Measurements from ENCODE around the gene SPG11. TPM values are rescaled to one million over a fixed set of nuclear protein-coding genes. Genes with fewer than 3 reads are reported as not detected.

The SPG11 gene
- total and polyA plus RNA-seq, 2 of the 13 experiments (the other 11 are each of a cell fraction or from before 2014, with no cell fraction given), result 31.5 to 40.7 TPM

DNA sequence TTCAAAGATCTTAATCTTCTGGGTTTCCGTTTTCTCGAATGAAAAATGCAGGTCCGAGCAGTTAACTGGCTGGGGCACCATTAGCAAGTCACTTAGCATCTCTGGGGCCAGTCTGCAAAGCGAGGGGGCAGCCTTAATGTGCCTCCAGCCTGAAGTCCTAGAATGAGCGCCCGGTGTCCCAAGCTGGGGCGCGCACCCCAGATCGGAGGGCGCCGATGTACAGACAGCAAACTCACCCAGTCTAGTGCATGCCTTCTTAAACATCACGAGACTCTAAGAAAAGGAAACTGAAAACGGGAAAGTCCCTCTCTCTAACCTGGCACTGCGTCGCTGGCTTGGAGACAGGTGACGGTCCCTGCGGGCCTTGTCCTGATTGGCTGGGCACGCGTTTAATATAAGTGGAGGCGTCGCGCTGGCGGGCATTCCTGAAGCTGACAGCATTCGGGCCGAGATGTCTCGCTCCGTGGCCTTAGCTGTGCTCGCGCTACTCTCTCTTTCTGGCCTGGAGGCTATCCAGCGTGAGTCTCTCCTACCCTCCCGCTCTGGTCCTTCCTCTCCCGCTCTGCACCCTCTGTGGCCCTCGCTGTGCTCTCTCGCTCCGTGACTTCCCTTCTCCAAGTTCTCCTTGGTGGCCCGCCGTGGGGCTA, 47.8 kb upstream of the SPG11 start, which contains the start of the genes B2M and PATL2 (continued):
- TF ChIP-seq SMAD1 (CRISPR knock-in tag; IDR thresholded peaks at IDR 0.05; ENCODE audit: borderline replicate concordance, low read depth) (0 out of 2 replicates have a peak, but pooled peaks have one; percentile 35), SP2 (CRISPR knock-in tag; IDR thresholded peaks at IDR 0.05) (0 out of 2 replicates have a peak, but pooled peaks have one; percentile 27), RXRB (CRISPR knock-in tag; IDR thresholded peaks at IDR 0.05; ENCODE audit: borderline replicate concordance) (peak; percentile 17; the same call in 1 of the 2 replicates), ZNF138 (CRISPR knock-in tag; IDR thresholded peaks at IDR 0.05; ENCODE audit: low read depth) (0 out of 2 replicates have a peak, but pooled peaks have one; percentile 61), ZNF788 (CRISPR knock-in tag; IDR thresholded peaks at IDR 0.05; ENCODE audit: borderline replicate concordance) (peak; percentile 88; the same call in 1 of the 2 replicates), ZNF878 (CRISPR knock-in tag; IDR thresholded peaks at IDR 0.05) (peak; percentile 66; the same call in 1 of the 2 replicates), HNF4G (IDR thresholded peaks at IDR 0.05; ENCODE audit: borderline replicate concordance, low read depth, low read length) (0 out of 2 replicates have a peak, but pooled peaks have one; percentile 18), HNF4G (CRISPR knock-in tag; IDR thresholded peaks at IDR 0.05; ENCODE audit: borderline replicate concordance, low read depth) (0 out of 2 replicates have a peak, but pooled peaks have one; percentile 14), SALL1 (CRISPR knock-in tag; IDR thresholded peaks at IDR 0.05) (peak; percentile 67), HDAC2 (CRISPR knock-in tag; IDR thresholded peaks at IDR 0.05) (no peak; the same call in 1 of the 2 replicates), CHD2 (IDR thresholded peaks at IDR 0.05; ENCODE audit: low read depth, low read length) (peak; percentile 83), STAG1 (CRISPR knock-in tag; IDR thresholded peaks at IDR 0.05) (peak; percentile 27; the same call in 1 of the 2 replicates), ZNF350 (CRISPR knock-in tag; IDR thresholded peaks at IDR 0.05; ENCODE audit: borderline replicate concordance, low read depth) (peak; percentile 51; the same call in 1 of the 2 replicates)
- TF ChIP-seq, protein P1, sequence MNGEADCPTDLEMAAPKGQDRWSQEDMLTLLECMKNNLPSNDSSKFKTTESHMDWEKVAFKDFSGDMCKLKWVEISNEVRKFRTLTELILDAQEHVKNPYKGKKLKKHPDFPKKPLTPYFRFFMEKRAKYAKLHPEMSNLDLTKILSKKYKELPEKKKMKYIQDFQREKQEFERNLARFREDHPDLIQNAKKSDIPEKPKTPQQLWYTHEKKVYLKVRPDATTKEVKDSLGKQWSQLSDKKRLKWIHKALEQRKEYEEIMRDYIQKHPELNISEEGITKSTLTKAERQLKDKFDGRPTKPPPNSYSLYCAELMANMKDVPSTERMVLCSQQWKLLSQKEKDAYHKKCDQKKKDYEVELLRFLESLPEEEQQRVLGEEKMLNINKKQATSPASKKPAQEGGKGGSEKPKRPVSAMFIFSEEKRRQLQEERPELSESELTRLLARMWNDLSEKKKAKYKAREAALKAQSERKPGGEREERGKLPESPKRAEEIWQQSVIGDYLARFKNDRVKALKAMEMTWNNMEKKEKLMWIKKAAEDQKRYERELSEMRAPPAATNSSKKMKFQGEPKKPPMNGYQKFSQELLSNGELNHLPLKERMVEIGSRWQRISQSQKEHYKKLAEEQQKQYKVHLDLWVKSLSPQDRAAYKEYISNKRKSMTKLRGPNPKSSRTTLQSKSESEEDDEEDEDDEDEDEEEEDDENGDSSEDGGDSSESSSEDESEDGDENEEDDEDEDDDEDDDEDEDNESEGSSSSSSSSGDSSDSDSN (CRISPR knock-in tag; IDR thresholded peaks at IDR 0.05), result peak; percentile 73
- TF ChIP-seq, protein P2, sequence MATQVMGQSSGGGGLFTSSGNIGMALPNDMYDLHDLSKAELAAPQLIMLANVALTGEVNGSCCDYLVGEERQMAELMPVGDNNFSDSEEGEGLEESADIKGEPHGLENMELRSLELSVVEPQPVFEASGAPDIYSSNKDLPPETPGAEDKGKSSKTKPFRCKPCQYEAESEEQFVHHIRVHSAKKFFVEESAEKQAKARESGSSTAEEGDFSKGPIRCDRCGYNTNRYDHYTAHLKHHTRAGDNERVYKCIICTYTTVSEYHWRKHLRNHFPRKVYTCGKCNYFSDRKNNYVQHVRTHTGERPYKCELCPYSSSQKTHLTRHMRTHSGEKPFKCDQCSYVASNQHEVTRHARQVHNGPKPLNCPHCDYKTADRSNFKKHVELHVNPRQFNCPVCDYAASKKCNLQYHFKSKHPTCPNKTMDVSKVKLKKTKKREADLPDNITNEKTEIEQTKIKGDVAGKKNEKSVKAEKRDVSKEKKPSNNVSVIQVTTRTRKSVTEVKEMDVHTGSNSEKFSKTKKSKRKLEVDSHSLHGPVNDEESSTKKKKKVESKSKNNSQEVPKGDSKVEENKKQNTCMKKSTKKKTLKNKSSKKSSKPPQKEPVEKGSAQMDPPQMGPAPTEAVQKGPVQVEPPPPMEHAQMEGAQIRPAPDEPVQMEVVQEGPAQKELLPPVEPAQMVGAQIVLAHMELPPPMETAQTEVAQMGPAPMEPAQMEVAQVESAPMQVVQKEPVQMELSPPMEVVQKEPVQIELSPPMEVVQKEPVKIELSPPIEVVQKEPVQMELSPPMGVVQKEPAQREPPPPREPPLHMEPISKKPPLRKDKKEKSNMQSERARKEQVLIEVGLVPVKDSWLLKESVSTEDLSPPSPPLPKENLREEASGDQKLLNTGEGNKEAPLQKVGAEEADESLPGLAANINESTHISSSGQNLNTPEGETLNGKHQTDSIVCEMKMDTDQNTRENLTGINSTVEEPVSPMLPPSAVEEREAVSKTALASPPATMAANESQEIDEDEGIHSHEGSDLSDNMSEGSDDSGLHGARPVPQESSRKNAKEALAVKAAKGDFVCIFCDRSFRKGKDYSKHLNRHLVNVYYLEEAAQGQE (IDR thresholded peaks at IDR 0.05; ENCODE audit: borderline replicate concordance in 1 of 2, low read depth in 1 of 2, low read length in 2 of 2), result peak in 1 of 2 experiments; percentile 68; a peak in 1 of 4 replicates
- TF ChIP-seq, protein P3, sequence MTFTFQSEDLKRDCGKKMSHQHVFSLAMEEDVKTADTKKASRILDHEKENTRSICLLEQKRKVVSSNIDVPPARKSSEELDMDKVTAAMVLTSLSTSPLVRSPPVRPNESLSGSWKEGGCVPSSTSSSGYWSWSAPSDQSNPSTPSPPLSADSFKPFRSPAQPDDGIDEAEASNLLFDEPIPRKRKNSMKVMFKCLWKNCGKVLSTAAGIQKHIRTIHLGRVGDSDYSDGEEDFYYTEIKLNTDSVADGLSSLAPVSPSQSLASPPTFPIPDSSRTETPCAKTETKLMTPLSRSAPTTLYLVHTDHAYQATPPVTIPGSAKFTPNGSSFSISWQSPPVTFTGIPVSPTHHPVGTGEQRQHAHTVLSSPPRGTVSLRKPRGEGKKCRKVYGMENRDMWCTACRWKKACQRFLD (CRISPR knock-in tag; IDR thresholded peaks at IDR 0.05; ENCODE audit: borderline replicate concordance), result 0 out of 2 replicates have a peak, but pooled peaks have one; percentile 52
- TF ChIP-seq, protein P4, sequence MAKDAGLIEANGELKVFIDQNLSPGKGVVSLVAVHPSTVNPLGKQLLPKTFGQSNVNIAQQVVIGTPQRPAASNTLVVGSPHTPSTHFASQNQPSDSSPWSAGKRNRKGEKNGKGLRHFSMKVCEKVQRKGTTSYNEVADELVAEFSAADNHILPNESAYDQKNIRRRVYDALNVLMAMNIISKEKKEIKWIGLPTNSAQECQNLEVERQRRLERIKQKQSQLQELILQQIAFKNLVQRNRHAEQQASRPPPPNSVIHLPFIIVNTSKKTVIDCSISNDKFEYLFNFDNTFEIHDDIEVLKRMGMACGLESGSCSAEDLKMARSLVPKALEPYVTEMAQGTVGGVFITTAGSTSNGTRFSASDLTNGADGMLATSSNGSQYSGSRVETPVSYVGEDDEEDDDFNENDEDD (CRISPR knock-in tag; IDR thresholded peaks at IDR 0.05; ENCODE audit: borderline replicate concordance), result peak; percentile 39; the same call in 1 of the 2 replicates
- TF ChIP-seq, protein P5, sequence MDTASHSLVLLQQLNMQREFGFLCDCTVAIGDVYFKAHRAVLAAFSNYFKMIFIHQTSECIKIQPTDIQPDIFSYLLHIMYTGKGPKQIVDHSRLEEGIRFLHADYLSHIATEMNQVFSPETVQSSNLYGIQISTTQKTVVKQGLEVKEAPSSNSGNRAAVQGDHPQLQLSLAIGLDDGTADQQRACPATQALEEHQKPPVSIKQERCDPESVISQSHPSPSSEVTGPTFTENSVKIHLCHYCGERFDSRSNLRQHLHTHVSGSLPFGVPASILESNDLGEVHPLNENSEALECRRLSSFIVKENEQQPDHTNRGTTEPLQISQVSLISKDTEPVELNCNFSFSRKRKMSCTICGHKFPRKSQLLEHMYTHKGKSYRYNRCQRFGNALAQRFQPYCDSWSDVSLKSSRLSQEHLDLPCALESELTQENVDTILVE (CRISPR knock-in tag; IDR thresholded peaks at IDR 0.05), result no peak
